SH-SY5Y (cell line): ENCODE measurements around the gene TMEM150C.

Experiments
- GATA2 ChIP-seq: IDR thresholded peaks from 2 replicates; pipeline ENCODE4 v1.6.1; 2011; ENCODE audit warnings: mild to moderate bottlenecking, low read depth, low read length
- GATA3 ChIP-seq: IDR thresholded peaks from 2 replicates; pipeline ENCODE4 v1.6.1; 2011; ENCODE audit warnings: low read depth, mild to moderate bottlenecking, low read length, moderate library complexity

The TMEM150C gene

GRCh38 chr4:82542642-82543041 is 19.1 kb downstream of the TMEM150C start:
- TF ChIP-seq GATA2 (no peak), GATA3 (no peak)

- TF ChIP-seq GATA2 (no peak), GATA3 (no peak)
Measured at GRCh38 chr4:82529322-82529721, 32.5 kb downstream of the TMEM150C start.

GRCh38 chr4:82528868-82529267 is 32.9 kb downstream of the TMEM150C start:
- TF ChIP-seq GATA2 (no peak), GATA3 (no peak)

DNA sequence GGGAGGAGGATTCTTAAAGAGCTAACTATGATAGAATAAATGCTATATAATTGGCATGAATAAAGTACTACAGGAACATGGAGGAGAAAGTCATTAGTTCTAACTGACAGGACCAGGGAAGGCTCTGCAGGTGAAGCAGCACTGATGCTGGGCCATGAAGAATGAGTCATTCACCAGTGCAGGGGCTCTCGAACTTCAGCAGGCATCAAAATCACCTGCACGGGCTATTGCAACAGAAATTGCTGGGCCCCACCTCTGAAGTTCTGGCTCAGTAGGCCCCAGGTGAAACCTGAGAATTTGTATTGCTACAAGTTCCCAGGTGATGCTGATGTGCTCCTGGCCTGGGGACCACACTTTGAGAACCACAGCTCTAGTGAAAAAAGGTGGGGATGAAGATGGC is 33.7 kb downstream of the TMEM150C start:
- TF ChIP-seq GATA3 (no peak), GATA2 (no peak)

- TF ChIP-seq GATA3, result no peak
- no peak for TF ChIP-seq GATA2
Measured at GRCh38 chr4:82525307-82525911, 36.4 kb downstream of the TMEM150C start.

GRCh38 chr4:82524570-82525152 is 37.1 kb downstream of the TMEM150C start:
- no peak for TF ChIP-seq GATA2
- no peak for TF ChIP-seq GATA3

DNA sequence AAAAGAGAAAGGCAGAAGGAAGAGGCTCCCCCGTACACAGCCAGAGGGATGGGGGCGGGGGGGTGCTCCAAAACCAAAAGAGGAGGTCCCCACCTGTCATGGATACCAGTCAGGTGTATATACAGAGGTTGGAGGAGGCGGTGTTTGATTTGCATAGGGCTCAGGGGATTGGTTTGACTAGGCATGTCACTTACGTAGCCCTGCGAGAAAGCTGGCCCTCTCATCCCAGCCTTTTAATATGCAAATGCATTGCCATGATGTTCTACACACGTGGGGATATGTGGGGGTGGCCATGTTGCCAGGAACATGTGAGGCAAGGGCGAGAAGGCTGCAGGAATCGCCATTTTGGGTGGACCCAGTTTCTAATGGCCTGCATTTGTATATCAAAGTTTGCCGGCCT is 38.6 kb downstream of the TMEM150C start:
- TF ChIP-seq GATA3 (no peak), GATA2 (no peak)

DNA sequence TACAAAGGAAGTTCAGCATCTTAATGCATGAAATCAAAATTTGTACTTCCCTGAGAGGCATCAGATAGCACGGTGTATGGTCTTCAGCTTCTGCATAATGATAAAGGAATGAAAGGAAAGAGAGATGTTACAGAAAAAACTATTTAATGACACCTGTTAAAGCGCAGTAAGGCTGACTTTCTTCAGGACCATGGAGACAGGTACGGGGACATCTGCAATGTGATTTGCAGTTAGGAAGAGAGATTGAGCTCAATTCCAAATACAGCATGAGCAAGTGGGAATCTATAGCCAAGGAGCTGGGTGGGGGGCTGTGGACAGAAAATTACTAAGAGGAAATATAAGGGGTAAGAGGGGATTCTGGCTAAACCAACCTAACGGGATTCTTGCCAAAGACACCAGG is 39.3 kb downstream of the TMEM150C start:
- TF ChIP-seq GATA2, result no peak
- no peak for TF ChIP-seq GATA3

- TF ChIP-seq GATA3 (no peak), GATA2 (no peak)
Measured at GRCh38 chr4:82521283-82521682, 40.5 kb downstream of the TMEM150C start.

DNA sequence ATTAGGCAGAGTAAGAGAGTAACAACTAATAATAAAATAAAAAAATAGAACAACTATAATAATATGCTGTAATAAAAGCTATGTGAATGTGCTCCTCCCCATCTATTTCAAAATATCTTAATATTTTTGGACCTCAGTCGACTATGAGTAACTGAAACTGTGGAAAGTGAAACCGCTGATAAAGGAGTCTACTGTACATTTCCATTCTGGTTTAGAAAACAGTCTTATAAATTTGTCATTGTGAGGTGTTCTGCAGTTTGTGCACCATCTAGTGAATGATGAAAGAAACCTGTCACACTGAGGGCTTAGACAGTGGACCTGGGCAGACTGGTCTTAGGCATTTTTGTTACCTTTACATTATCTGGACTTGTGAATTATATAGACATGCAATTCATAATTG is 42.0 kb downstream of the TMEM150C start:
- no peak for TF ChIP-seq GATA3
- TF ChIP-seq GATA2, result no peak

- TF ChIP-seq GATA3 (no peak), GATA2 (no peak)
Measured at GRCh38 chr4:82519072-82519471, 42.7 kb downstream of the TMEM150C start.

GRCh38 chr4:82517043-82517442 is 44.7 kb downstream of the TMEM150C start:
- no peak for TF ChIP-seq GATA2

GRCh38 chr4:82515705-82516104 is 46.1 kb downstream of the TMEM150C start:
- TF ChIP-seq GATA3 (no peak), GATA2 (no peak)

DNA sequence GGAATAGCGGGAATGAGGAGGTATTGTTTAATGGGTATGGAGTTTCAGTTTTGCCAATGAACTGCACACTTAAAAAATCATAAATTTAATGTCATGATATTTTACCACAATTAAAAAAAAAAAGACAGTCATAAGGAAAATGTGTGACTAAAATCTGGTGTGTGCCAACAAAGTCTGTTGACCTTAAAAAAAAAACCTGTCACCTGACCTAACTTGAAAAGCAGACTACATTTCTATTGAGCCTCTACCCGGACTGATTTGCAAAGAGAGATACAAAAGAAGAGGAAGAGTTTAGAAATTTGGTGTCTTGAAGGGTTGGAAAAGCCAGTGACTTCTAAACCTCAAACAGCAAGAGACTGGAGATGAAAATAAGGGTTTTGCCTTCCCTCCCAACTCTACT is 48.4 kb downstream of the TMEM150C start:
- TF ChIP-seq GATA3 (no peak), GATA2 (no peak)

GRCh38 chr4:82510216-82510615 is 51.6 kb downstream of the TMEM150C start:
- TF ChIP-seq GATA2, result no peak
- no peak for TF ChIP-seq GATA3

- TF ChIP-seq GATA3 (no peak), GATA2 (no peak)
Measured at GRCh38 chr4:82508806-82509428, 52.9 kb downstream of the TMEM150C start.

DNA sequence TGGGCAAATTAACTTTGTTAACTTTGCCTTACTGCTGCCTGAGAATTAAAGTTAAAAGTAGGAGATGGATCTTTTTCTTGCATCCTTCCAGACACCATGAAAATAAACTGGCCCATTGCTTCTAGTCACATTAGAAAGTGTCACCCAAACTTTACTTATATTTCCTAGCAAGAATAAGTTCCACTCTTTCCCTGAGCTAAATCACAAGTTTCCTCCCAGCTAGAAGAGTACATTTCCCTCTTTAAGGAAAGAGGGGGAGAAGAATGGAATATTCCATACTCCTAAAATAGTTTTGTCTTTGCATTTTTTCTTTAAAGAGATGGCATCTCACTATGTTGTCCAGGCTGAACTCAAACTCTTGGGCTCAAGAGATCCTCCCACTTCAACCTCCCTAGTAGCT is 53.8 kb downstream of the TMEM150C start:
- no peak for TF ChIP-seq GATA2

- TF ChIP-seq GATA3 (no peak), GATA2 (no peak)
Measured at GRCh38 chr4:82501154-82501442, 60.7 kb downstream of the TMEM150C start.
